GM19328 (cell line): ENCODE measurements around the gene STK40.

Experiments
- ATAC-seq: cut with Tn5 transposase; IDR thresholded peaks from one replicate; pipeline ENCODE4 v1.9.1; 2021; ENCODE audit warnings: mild to moderate bottlenecking, moderate library complexity; ENCODE audit not compliant: unreplicated experiment

STK40 gene

DNA sequence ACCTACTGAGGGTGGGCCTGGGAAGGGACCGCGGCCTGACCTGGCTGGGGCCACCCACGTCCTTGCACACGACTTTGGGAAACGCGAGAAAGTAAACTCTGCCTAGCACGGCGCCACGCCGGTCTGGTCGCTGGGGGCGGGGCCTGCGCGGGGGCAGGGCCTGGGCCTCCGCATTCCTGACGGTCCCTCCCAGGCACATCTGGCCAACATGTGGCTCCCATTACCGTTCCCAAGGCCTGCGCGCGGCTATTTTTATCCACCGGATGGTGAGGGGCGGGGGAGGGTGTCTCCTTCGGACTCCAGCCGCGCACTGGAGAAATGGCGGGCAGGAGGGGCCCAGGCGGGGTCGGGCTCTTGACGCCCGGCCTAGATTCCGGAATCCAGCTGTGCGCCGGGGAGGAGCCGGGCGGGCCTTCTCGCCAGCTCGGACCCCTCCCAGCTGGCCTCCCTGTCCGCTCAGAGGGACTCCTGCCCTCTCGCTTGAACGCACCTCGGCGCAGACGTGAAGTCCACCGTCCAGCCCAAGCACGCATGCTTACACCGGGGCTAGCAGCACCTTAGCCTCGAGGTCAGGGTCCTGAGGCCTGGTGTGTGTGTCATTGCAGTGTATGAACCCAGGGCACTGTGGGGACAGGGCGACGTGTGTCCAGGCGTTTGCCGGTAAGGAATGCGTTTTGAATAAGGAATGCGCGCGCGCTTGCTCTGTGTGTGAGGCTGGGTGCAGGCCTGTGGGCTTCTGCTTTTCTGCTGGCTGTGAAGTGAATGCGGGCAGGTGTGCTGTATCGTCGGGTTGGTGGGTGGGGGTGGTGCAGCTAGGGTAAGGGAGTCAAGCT, 64.4 kb downstream of the STK40 start:
- ATAC-seq: no peak

DNA sequence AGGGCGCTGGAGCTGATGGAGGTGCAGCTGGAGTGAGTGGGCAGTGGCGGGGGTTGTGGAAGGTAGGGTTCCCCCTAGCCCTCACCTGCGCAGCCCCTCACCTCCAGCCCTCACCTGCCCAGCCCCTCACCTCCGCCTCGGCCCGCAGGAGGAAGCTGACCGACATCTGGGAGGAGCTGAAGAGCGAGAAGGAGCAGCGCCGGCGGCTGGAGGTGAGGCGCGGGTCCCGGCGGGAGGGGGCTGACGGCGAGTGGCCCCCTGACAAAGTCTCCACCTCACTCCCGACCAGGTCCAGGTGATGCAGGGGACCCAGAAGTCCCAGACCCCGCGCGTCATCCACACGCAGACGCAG, 65.0 kb downstream of the STK40 start:
- ATAC-seq: no peak

DNA sequence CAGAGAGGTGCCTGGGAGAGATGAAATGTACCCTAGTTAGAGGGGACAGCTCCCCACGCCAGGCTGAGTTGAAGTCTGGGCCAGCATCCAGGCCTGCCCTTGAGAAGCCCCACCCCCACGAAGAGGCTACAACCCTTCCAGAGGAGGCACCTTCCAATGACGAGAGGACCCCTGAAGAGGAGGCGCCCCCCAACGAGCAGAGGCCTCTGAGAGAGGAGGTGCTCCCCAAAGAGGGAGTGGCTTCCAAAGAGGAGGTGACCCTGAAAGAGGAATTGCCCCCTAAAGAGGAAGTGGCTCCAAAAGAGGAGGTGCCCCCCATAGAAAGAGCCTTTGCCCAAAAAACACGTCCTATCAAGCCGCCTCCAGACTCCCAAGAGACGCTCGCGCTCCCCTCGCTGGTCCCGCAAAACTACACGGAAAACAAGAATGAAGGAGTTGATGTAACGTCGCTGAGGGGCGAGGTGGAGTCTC, 65.4 kb downstream of the STK40 start:
- ATAC-seq: no peak

DNA sequence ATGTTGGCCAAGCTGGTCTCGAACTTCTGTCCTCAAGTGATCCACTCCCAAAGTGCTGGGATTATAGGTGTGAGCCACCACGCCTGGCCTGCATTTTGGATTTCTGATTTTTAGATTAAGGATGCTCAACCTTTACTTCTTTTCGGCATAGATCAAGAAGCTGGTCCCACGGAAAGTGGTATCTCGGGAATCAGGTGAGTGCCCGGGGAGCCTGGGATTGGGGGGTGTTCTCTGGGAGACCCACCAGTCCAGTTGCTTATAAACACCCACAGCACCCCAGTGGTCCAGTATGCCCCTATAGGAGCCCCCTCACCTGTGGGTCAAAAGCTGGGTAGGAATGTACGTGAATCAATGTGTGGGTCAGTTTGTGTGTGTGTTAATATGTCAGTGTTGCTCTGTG, 76.3 kb downstream of the STK40 start:
- no peak for ATAC-seq

DNA sequence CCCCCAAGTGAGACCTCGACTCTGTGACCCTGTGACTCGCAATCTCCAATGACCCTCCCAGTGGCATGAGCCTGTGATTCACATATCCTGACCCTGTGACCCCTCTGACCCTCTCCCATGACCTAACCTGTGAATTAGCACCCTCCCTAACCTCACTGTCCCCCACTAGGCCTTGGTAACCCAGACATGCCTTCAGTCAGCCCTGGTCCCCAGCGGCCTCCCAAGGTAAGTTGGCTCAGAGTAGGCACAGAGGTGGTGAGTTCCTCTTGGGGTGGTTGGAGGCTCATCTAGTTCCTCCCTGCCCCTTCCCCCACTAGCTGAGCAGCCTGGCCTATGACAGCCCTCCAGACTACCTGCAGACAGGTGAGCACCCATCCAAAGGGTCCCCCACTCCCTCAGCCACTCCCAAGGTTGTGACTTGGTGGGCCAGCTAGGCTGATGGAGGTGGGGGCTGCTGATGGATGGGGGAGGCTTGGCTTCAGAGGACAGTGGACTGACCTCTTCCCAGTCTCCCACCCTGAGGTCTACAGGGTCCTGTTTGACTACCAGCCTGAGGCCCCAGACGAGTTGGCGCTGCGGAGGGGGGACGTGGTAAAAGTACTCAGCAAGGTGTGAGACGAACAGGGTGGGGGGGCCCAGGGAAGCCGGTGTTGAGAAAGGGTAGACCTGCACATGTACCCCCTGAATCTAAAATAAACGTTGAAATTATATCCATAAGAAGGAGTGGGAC, 78.0 kb downstream of the STK40 start:
- ATAC-seq: no peak

DNA sequence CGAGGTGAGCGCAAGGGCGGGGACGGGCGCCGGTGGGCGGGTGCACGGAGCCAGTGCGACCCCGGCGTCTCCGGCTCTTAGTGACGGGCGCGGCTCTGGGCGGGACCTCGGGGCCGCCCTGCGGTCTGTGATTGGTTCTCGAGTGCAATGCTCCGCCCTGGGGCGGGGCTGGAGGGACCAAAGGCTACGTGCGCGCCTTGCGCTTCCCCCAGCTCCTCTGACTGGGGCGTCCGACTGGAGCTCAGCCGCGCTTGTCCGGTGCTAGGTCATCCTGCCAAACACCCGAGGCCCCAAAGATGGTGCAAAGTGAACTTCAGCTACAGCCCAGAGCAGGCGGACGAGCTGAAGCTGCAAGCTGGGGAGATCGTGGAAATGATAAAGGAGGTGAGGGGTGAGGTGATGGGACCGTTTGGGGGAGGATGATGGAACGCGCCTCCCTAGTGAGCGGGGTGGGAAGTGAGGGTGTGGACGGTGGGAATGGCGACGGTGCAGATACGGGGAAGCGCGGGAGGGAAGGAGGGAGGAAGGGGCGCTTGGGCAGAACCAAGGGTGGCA, 78.7 kb downstream of the STK40 start:
- ATAC-seq: peak; percentile 99

DNA sequence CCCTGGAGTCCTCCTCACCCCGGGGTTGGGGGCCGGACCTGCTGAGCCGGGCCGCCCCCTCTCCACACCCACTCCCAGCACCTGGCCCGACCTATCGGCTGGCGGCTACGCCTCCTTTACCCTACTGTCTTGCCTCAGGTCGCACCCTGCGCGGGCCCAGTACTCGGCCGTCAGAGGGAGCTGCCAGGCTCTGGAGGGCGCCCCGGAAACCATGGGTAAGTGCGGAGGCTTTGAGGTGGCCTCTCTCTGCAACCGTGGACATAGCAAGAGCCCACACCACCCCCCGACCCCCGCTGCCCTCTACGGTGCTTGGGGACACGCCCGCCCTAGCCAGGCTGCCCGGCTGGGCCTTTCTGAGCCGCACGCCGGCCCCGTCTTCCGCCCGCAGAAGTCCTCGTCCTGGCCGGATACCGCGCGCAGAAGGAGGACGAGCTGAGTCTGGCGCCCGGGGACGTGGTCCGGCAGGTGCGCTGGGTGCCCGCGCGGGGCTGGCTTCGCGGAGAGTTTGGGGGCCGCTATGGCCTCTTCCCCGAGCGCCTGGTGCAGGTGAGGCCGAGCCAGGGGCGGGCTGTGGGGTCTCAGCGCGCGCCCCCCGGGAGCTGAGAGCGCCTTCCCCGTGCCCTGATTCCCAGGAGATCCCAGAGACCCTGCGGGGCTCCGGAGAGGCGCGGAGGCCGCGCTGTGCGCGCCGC, 79.4 kb downstream of the STK40 start, which contains the start of gene SH3D21:
SH3D21 (plus strand) TSS at position 159 of the 692 bp plus-strand sequence; CDS start at position 212, 53 bp downstream.
- ATAC-seq: peak; percentile 27

DNA sequence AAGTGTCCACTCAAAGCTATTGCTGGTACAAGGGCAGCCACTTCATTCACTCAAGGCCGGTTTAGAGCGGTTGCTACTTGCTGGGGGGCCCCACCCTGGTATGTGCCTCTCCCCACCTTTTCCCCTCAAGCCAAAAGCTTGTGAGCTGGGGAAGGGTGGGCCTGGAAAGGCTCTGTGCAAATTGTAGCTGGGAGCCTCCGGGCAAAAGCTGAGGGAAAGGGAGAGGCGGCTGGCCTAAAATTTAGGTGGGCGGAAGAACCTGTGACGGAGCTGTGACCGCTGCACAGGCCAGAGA, 79.9 kb downstream of the STK40 start:
- no peak for ATAC-seq

DNA sequence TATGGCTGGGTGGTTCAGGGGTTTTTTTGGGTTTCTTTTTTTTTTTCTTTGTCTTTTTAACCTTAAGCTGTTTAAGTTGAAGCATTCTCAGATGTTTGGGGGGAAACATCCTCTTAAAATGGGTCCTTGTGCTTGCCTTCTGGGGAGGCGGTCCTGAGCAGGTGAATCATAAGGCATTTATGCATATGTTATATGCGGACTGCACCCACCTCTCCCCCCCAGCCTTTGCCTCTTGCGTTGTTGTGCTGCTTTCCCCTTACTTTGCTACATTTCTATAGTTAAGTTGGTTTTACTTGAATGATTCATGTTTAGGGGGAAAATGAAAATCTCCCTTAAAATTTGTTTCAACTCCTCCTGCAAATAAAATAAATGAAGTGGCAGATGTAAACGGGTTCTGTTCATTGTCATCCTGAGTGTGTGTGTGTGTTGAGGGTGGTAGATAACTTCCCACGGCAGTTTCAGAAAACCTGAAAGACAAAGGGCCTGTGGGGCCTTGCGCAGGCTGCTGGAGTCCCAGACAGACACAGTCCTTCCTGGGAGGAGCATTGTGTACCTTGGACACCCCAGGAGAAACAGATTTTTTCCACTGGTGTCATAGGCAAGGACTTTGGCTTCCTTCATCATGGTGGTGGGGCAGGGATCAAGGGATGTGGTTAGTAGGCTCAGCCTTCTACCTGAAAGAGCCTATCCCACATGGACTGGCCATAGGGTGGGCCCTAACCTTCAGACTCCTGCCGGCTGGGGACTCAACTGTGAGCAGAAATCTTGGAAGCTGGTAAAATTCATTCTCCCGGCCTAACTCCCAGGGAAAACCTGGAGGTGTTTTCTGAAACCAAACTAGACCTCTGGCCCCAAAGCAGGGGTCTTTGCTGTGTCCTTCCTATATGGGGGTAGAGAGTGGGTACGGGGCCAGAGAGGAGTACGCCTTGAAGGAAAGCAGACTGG, 80.5 kb downstream of the STK40 start:
- ATAC-seq: no peak

DNA sequence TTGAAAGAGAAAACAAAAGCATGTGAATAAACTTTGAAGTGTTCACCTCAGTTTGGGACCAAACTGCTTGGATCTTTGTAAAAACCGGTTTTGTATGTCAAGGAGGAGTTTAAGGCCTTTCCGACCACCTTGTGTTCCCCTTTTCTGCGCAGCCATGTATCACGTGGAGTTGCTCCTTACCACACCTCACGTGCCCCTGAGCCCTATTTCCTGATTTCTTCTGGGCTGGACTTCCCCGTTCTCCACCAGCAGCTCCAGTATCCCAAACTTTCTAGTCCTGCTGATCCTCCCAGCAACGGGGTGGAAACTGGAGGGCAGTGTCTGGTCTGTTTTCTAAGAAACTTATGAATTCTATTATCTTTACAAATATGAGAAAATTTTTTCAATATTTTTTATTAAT, 81.2 kb downstream of the STK40 start:
- no peak for ATAC-seq

DNA sequence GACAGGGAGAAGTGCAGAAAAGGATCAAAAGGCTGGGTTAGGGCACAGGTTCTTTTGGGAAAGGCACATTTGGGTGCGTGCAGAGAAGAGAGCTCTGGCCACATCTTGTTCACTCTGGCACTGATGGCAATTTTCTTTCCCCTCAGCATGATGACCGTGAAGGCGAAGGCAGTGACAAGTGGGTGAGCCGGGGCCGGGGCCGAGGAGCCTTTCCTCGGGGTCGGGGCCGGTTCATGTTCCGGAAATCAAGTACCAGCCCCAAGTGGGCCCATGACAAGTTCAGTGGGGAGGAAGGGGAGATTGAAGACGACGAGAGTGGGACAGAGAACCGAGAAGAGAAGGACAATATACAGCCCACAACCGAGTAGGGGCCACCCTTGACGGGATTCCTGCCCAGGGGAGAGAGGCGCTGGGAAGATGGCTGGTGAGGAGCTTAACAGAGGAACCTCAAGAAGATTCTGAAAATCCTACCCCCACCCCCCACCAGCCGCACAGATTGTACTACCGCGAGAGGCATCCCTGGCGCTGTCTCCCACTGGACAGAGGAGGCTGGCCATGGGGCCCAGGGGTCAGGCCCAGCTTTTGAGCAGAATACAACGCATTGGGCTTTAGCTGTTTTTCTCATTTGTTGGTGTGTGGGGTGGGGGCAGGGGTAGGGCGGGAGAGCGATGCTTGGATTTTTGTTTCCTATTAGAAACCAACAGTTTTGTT, 81.9 kb downstream of the STK40 start:
- ATAC-seq: no peak

DNA sequence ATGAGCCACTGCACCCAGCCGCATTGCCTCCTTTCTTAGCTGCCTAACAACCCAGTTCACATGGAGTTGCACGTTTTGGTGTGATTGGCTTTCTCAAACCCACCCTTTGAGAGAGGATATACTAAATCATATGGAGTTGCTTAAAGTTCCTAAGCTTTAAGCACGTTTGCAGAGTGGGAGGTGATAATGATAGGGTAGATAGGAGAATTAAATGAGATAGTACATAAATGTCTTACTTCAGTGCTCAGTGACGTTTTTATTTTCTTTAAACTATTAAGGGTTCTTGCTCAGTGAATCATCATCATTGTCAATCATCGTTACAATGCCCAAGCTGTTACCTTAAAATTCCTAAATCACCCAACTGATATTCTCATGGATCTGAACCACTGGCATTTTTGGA, 82.5 kb downstream of the STK40 start:
- ATAC-seq: no peak

DNA sequence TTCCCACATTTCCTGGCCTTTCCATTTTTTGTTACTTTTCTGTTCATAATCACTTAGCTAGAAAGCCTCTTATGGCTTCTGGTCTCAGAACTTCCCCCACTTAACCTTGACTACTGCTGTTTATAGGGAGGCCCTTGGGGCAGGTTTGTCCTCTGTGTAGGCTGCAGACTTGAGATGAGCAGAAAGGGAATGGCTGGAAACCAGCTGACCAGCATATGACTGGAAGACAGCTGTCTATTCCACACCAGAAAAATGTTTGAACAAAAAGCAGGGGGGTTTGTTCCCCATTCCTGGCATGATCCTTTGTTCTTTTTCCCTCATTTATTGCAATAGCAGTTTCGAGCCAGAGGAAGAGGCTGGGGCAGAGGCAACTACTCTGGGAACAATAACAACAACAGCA, 84.5 kb downstream of the STK40 start:
- no peak for ATAC-seq

DNA sequence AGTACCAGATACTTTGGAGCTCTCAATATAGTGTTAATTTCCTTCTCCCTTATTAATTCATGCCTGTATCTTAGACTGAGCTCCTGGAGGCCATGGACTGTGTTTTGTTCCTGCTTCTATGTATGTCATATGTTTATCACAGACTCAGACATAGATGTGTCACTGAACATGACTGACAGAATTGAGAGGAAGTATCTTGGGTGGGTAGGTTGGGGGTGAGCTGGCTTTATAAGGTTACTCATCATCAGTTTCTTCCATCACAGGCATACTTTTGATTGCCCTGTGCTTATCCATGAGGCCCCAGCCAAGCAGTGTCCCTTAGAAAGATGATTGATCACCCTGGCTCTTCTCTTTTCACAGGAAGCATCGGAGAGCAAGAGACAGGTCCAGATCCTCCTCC, 85.2 kb downstream of the STK40 start:
- ATAC-seq: no peak

DNA sequence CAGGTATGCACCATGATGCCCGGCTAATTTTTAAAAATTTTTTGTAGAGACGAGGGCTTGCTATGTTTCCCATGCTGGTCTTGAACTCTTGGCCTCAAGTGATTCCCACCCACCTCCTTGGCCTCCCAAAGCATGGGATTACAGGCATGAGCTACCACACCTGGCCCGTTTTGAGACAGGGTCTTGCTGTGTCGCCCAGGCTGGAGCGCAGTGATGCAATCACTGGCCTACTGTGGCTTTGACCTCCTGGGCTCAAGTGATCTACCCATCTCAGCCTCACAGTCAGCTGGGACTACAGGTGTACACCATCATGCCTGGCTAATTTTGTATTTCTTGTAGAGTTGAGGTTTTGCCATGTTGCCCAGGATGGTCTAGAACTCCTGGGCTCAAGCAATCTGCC, 87.1 kb downstream of the STK40 start:
- ATAC-seq: no peak

DNA sequence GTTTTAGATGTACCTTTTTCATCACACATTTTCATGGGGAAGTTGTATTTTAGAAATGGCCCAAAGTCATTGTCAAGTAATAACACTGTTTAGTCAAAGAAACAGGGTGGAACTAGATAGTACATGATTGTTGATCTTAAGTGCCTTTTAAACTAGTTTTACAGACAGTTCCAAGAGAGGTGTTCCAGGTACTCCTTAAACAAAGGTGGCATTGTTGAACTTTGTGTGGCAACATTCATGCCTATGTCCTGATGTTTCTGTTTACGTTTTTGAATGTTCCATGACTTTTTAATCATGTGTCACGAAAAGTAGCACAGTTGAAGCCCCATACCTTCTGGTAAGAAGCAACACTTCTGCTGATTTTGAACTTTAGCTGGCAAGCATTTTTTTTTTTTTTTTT, 88.7 kb downstream of the STK40 start:
- ATAC-seq: no peak

DNA sequence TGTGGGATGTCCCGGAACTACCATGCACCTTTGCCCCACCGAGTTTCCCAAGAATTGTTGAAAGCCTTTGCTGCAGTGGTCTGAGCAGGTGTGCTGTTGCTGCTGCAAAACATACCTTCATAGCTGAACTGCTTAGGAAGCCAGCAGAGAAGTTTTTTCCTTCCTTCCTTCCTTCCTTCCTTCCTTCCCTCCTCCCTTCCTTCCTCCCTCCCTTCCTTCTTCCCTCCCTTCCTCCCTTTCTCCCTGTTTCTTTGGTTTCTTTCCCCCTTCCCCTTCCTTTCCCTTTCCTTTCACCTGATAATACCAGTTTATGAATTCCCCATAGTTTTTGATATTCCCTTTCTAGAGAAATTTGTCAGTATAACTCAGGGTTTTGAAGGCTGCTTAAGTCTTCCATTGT, 90.3 kb downstream of the STK40 start:
- ATAC-seq: no peak
